Activated CD4-positive, alpha-beta memory T cell treated with anti-CD3 and anti-CD28 coated beads for 36 hours (primary cell): ENCODE measurements around the gene TRPM5. TPM values are rescaled to one million over a fixed set of nuclear protein-coding genes. Genes with fewer than 3 reads are reported as not detected.

Experiments used
- CTCF ChIA-PET: fragments of 350-600 bp; sonication (Branson Sonifier 250); formaldehyde crosslinking; loops from one replicate; lab custom pipeline; 2021; ENCODE audit warnings: antibody characterized with exemption, inconsistent platforms; lab: Charles Lee
- POLR2A ChIA-PET: fragments of 350-600 bp; sonication (Branson Sonifier 250); formaldehyde crosslinking; loops from one replicate; lab custom pipeline; 2021; ENCODE audit warnings: antibody characterized with exemption; lab: Charles Lee
- DNase-seq: peaks from one replicate; pipeline ENCODE4 v3.0.0-alpha.2; 2020
- H3K27ac Mint-ChIP-seq: one replicate; pipeline ENCODE4 v1.8.0; 2021; ENCODE audit warnings: mixed read lengths
- H3K27me3 Mint-ChIP-seq: one replicate; pipeline ENCODE4 v1.8.0; 2021; ENCODE audit warnings: mixed read lengths
- H3K36me3 Mint-ChIP-seq: one replicate; pipeline ENCODE4 v1.8.0; 2021; ENCODE audit warnings: mixed read lengths
- H3K4me1 Mint-ChIP-seq: one replicate; pipeline ENCODE4 v1.8.0; 2021; ENCODE audit warnings: low read depth, mixed read lengths
- H3K4me3 Mint-ChIP-seq: one replicate; pipeline ENCODE4 v1.8.0; 2021; ENCODE audit warnings: mild to moderate bottlenecking, mixed read lengths
- H3K9me3 Mint-ChIP-seq: one replicate; pipeline ENCODE4 v1.8.0; 2021; ENCODE audit warnings: mixed read lengths
- intact Hi-C: fragments of 100-400 bp; cut with micrococcal nuclease; formaldehyde crosslinking; loops from one replicate; pipeline ENCODE4 v1.15.1; 2023
- total RNA-seq, 2 experiments: library from RNA; stranded (reverse); gene quantifications; one replicate each; pipeline ENCODE4 v1.2.3, GENCODE V29; 2021

The TRPM5 gene
- total RNA-seq, 2 experiments from 2014 or later = not detected

GRCh38 chr11:2394818-2395105, 49.6 kb downstream of the TRPM5 start:
- no peak for DNase-seq
- POLR2A ChIA-PET = no interaction called here
- CTCF ChIA-PET = no interaction called here
- Mint-ChIP-seq H3K27me3 (no peaks in the 10 kb centered on the region), H3K36me3 (peaks cover 6% of the 10 kb centered on the region), H3K4me3 (no peak overlapping the region), H3K27ac (no peak overlapping the region), H3K4me1 (peaks cover 4% of the 10 kb centered on the region), H3K9me3 (no peaks in the 10 kb centered on the region)
- intact Hi-C loops = no loop called here

Other genes starting within 250 kb of the TRPM5 start
- 1 to 10 TPM; 1.5 to 2.0 TPM for gene ASCL2, start 173.9 kb downstream of the TRPM5 start, total RNA-seq
- gene C11orf21, start 142.6 kb downstream of the TRPM5 start, total RNA-seq = 1 to 10 TPM; 8.2 to 8.8 TPM
- gene TSPAN32, start 142.5 kb downstream of the TRPM5 start, total RNA-seq = 1 to 10 TPM; 5.5 to 6.5 TPM
- gene CD81, start 67.2 kb downstream of the TRPM5 start, total RNA-seq = 100 to 1,000 TPM; 177 to 178 TPM
- gene TSSC4, start 43.8 kb downstream of the TRPM5 start, total RNA-seq = 10 to 100 TPM; 33.8 to 40.2 TPM
- 10 to 100 TPM; 10.7 to 10.8 TPM for gene KCNQ1, start 494 bp upstream of the TRPM5 start, total RNA-seq